Measurements from ENCODE around the gene TPRG1L. TPM values are rescaled to one million over a fixed set of nuclear protein-coding genes. Genes with fewer than 3 reads are reported as not detected.
"Not testable (repeated sequence)": the region's sequence is repeated elsewhere in the genome, so short reads cannot be mapped to it uniquely, and the experiment has no call there.

Gene TPRG1L
- total RNA-seq, 1 donor from 2014 or later: 26.6 TPM

DNA sequence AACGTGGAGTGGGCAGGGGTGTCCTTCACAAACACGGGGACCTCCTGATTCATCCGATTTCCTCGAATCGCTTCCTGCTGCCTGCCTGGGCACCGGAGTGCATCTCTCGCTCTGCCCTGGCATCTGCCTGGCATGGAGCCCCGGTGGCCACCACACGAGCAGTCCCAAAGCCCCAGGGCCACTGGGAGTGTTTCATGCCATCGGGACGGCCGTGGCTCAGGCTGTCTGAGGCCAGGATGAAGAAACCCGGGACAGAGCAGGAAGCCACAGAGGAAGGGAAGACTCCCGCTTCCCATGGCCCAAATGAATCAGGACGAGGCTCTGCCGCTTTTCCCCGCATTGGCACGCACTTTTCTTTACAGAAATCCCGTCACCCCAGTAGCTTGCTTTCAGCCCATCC is 45.9 kb upstream of the TPRG1L start:
- H3K27ac Mint-ChIP-seq: no peak overlapping the region
- H3K27me3 Mint-ChIP-seq: no peaks in the 10 kb centered on the region
- H3K9me3 Mint-ChIP-seq: no peaks in the 10 kb centered on the region

DNA sequence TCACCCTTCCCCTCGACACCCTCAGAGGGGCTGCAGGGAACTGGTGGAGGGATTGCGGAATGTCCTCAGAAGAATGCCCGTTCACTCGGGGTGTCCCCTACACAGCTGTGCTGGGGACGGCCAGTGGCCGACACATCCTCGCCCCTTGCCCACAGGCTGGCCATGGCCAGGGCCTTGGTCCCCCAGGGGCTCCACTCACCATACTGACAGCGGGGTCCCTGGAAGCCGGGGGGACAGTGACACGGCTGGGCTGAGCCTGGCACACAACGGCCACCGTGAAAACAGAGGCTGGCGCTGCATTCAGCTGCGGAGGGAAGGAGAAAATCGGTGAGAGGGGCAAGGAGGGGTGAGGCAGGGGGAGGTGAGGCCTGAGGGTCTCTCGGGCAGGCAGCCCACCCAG is 45.2 kb upstream of the TPRG1L start:
- Mint-ChIP-seq H3K4me1 (ENCODE audit: unreplicated experiment) (no peaks in the 10 kb centered on the region), H3K9me3 (no peaks in the 10 kb centered on the region), H3K27ac (no peak overlapping the region), H3K36me3 (no peaks in the 10 kb centered on the region), H3K27me3 (no peaks in the 10 kb centered on the region), H3K4me3 (no peak overlapping the region)
- DNase-seq (ENCODE audit: extremely low spot score, unreplicated experiment): no peak
- TF ChIP-seq, protein P1, sequence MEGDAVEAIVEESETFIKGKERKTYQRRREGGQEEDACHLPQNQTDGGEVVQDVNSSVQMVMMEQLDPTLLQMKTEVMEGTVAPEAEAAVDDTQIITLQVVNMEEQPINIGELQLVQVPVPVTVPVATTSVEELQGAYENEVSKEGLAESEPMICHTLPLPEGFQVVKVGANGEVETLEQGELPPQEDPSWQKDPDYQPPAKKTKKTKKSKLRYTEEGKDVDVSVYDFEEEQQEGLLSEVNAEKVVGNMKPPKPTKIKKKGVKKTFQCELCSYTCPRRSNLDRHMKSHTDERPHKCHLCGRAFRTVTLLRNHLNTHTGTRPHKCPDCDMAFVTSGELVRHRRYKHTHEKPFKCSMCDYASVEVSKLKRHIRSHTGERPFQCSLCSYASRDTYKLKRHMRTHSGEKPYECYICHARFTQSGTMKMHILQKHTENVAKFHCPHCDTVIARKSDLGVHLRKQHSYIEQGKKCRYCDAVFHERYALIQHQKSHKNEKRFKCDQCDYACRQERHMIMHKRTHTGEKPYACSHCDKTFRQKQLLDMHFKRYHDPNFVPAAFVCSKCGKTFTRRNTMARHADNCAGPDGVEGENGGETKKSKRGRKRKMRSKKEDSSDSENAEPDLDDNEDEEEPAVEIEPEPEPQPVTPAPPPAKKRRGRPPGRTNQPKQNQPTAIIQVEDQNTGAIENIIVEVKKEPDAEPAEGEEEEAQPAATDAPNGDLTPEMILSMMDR (conservative IDR thresholded peaks at IDR 0.05): no peak

More for the DNA sequence above, 45.9 kb upstream of the TPRG1L start:
- no peaks in the 10 kb centered on the region for H3K36me3 Mint-ChIP-seq
- DNase-seq (ENCODE audit: extremely low spot score, unreplicated experiment): no peak
- no peak overlapping the region for H3K4me3 Mint-ChIP-seq
- TF ChIP-seq, protein P1 (conservative IDR thresholded peaks at IDR 0.05): no peak
- H3K4me1 Mint-ChIP-seq (ENCODE audit: unreplicated experiment): no peaks in the 10 kb centered on the region

DNA sequence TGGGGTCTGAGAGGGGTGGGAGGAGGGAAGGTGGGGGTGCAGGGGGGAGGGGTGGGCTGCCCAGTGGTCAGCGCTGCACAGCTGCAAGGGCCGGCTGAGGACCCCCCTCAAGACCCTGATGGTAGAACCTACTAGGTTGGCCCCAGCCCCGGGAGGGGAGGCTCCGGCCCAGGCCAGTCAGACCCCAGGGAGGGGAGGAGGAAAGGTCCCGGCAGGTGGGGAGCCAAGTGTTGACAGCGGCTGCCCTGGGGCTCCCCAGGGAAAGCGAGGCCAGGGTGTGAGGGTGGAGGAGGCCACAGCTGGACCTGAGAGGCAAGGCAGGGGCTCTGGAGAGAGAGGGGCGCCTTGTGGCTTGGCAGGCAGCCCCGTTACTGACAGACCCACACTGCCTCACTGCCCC is 44.6 kb upstream of the TPRG1L start:
- Mint-ChIP-seq H3K36me3 (no peaks in the 10 kb centered on the region), H3K4me1 (ENCODE audit: unreplicated experiment) (no peaks in the 10 kb centered on the region), H3K9me3 (no peaks in the 10 kb centered on the region), H3K27ac (no peak overlapping the region), H3K27me3 (no peaks in the 10 kb centered on the region), H3K4me3 (no peak overlapping the region)
- DNase-seq (ENCODE audit: extremely low spot score, unreplicated experiment): no peak
- TF ChIP-seq, protein P1 (conservative IDR thresholded peaks at IDR 0.05): no peak

DNA sequence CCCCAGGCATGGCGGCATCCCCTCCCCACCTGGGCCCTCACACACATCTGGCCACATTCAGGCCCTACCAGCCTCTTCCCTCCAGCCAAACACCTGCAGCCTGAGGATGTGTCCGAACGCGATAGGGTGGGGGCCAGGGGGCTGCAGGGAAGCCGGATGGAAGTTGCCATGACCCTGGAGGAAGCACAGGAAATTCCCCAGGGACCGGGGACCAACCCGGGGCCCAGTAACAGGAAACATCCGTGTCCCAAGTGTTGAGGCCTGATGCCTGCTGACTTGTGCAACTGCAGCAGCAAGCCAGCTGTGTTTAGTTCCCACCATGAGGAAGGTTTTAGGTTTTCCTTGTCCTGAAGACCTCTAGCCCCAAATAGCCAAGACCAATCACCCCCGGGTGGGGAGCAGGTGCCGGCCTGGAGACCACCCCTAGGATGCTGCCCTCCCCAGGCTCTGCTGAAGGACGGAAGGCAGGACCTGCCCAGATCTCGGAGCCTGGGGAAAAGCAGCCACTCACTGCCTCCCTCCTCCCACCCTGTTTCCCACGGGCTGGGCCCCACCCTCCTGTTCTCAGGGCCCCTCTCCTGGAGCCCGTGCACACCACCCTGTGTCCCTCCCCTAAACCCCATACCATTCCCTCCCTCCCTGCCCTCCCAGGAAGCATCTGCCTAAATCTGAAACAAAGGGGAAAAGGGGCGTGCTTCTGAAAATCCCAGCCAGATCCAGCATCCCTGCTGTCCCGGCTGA is 43.3 kb upstream of the TPRG1L start:
- Mint-ChIP-seq H3K9me3 (no peaks in the 10 kb centered on the region), H3K4me3 (no peak overlapping the region), H3K36me3 (no peaks in the 10 kb centered on the region), H3K27ac (no peak overlapping the region), H3K27me3 (no peaks in the 10 kb centered on the region), H3K4me1 (ENCODE audit: unreplicated experiment) (no peaks in the 10 kb centered on the region)
- DNase-seq (ENCODE audit: extremely low spot score, unreplicated experiment): no peak
- TF ChIP-seq, protein P1 (conservative IDR thresholded peaks at IDR 0.05): no peak

DNA sequence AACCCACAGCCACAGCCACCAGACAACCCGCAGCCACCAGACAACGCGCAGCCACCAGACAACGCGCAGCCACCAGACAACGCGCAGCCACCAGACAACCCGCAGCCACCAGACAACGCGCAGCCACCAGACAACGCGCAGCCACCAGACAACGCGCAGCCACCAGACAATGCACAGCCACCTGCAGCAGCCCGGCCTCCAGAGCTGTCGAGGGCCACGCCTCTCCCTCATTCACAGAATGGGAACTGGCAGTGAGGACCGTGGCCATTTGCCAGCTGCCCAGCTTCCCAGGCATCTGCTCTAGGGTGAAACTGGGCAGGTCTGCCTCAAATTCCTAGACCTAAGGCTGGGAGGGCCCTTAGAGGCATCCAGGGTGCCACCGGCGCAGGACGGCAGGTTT is 41.1 kb upstream of the TPRG1L start:
- not testable (repeated sequence) for H3K9me3 Mint-ChIP-seq, H3K27ac Mint-ChIP-seq, H3K27me3 Mint-ChIP-seq

DNA sequence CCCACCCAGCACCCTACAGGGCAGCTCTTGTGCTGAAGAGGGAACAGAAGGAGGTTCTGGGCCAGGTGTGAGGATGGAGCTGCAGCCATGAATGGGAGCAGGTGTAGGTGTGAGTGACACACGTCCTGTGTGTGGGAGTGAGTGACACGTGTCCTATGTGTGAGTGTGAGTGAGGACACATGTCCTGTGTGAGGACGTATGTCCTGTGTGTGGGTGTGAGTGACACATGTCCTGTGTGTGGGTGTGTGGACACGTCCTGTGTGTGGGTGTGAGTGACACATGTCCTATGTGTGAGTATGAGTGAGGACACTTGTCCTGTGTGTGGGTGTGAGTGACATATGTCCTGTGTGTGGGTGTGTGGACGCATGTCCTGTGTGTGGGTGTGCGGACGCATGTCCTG is 39.9 kb upstream of the TPRG1L start:
- Mint-ChIP-seq H3K27ac (no peak overlapping the region), H3K4me3 (no peak overlapping the region), H3K36me3 (no peaks in the 10 kb centered on the region), H3K9me3 (no peaks in the 10 kb centered on the region), H3K27me3 (no peaks in the 10 kb centered on the region), H3K4me1 (ENCODE audit: unreplicated experiment) (peaks cover 10% of the 10 kb centered on the region)
- DNase-seq (ENCODE audit: extremely low spot score, unreplicated experiment): no peak
- TF ChIP-seq, protein P1 (conservative IDR thresholded peaks at IDR 0.05): no peak

More for the DNA sequence above, 41.1 kb upstream of the TPRG1L start:
- DNase-seq (ENCODE audit: extremely low spot score, unreplicated experiment); H3K4me3 Mint-ChIP-seq; H3K36me3 Mint-ChIP-seq; H3K4me1 Mint-ChIP-seq (ENCODE audit: unreplicated experiment): not testable (repeated sequence)

DNA sequence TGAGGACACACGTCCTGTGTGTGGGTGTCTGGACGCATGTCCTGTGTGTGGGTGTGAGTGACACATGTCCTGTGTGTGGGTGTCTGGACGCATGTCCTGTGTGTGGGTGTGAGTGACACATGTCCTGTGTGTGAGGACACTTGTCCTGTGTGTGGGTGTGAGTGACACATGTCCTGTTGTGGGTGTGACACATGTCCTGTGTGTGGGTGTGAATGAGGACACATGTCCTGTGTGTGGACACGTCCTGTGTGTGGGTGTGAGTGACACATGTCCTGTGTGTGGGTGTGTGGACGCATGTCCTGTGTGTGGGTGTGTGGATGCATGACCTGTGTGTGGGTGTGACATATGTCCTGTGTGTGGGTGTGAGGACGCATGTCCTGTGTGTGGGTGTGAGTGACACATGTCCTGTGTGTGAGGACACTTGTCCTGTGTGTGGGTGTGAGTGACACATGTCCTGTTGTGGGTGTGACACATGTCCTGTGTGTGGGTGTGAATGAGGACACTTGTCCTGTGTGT is 39.4 kb upstream of the TPRG1L start:
- not testable (repeated sequence) for H3K9me3 Mint-ChIP-seq; H3K27me3 Mint-ChIP-seq; H3K4me3 Mint-ChIP-seq; H3K36me3 Mint-ChIP-seq; DNase-seq (ENCODE audit: extremely low spot score, unreplicated experiment); H3K27ac Mint-ChIP-seq
- H3K4me1 Mint-ChIP-seq (ENCODE audit: unreplicated experiment): peaks cover 11% of the 10 kb centered on the region

Measured in type B pancreatic cell (in vitro differentiated cells).